Glomerular endothelial cell (primary cell): ENCODE results near the gene SLAMF1. TPM values are rescaled to one million over a fixed set of nuclear protein-coding genes. Genes with fewer than 3 reads are reported as not detected.
"Not testable (repeated sequence)": the region's sequence is repeated elsewhere in the genome, so short reads cannot be mapped to it uniquely, and the experiment has no call there.

Source experiments
- DNase-seq: peaks from one replicate; pipeline ENCODE4 v3.0.0-alpha.2; 2011; ENCODE audit warnings: low read depth, low spot score; ENCODE audit errors: extremely low read depth
- total RNA-seq: library from RNA; depleted of rRNA; stranded (reverse); fragments of >200 nt; gene quantifications from 2 replicates; pipeline ENCODE4 v1.2.3, GENCODE V29; 2015

Gene SLAMF1
- total RNA-seq, 1 donor from 2014 or later = not detected

GRCh38 chr1:160567858-160568682, 78.8 kb downstream of the SLAMF1 start:
- DNase-seq = no peak

GRCh38 chr1:160567341-160567740, 79.5 kb downstream of the SLAMF1 start:
- DNase-seq = no peak

DNA sequence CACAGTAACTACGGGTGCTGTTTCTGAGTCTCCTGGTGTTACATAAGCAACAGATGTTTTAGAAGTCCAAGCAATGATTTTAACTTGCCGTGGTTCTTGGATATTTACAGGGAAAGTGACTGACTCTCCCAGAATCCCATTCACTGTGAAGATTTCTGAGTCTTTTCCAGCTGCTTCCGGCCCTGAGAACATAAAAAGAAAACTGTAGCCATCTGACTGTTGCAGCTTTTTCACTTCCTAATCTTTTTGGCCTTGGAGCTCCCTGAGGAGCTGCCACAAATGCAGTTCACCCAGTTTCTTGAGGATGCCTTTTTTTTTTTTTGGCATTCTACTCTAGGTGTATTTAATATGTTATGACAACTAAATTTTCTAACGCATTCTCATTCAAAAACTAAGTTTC, 81.3 kb downstream of the SLAMF1 start:
- DNase-seq = no peak

DNA sequence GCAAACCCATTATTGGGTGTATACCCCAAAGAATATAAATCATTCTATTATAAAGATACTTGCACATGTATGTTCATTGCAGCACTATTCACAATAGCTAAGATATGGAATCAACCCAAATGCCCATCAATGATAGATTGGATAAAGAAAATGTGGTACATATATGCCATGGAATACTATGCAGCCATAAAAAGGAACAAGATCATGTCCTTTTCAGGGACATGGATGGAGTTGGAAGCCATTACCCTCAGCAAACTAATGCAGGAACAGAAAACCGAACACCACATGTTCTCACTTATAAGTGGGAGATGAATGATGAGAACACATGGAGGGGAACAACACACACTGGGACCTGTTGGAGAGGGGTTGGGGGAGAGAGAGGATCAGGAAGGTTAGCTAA, 83.6 kb downstream of the SLAMF1 start:
- DNase-seq = not testable (repeated sequence)

GRCh38 chr1:160562745-160563144, 84.1 kb downstream of the SLAMF1 start:
- not testable (repeated sequence) for DNase-seq

GRCh38 chr1:160560806-160561205, 86.0 kb downstream of the SLAMF1 start:
- DNase-seq = no peak

DNA sequence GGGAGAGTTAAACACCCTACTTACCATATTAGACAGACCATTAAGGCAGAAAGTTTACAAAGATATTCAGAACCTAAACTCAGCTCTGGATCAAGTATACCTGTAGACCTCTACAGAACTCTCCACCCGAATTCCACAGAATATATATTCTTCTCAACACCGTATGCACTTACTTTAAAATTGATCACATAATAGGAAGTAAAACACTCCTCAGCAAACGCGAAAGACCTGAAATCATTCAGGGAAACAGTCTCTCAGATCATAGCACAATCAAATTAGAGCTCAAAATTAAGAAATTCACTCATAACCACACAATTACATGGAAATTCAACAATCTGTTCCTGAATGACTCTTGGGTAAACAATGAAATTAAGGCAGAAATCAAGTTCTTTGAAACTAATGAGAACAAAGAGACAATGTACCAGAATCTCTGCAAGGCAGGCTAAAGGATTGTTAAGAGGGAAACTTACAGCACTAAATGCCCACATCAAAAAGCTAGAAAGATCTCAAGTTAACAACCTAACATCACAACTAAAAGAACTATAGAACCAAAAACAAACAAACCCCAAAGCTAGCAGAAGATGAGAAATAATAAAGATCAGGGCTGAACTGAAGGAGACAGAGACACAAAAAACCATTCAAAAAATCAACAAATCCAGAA, 86.7 kb downstream of the SLAMF1 start:
- DNase-seq = no peak

- not testable (repeated sequence) for DNase-seq
These were observed 87.4 kb downstream of the SLAMF1 start for GRCh38 chr1:160559437-160559836.

DNA sequence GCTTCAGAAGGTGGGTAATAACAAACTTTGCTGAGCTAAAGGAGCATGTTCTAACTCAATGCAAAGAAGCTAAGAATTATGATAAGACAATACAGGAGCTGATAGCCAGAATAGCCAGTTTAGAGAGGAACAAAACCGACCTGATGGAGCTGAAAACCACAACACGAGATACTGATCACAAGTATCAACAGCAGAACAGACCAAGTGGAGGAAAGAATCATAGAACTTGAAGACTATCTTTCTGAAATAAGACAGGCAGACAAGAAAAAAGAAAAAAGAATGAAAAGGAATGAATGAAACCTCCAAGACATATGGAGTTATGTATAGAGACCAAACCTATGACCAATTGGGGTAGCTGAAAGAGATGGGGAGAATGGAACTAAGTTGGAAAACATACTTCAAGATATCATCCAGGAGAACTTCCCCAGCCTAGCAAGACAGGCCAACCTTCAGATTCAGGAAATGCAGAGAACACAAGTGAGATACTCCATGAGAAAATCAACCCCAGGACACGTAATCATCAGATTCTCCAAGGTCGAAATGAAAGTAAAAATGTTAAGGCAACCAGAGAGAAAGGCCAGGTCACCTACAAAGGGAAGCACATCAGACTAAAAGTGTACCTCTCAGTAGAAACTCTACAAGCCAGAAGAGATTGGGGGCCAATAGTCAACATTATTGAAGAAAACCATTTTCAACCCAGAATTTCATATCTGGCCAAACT, 88.0 kb downstream of the SLAMF1 start:
- no peak for DNase-seq

Other genes with a start within 250 kb of the SLAMF1 start
- gene VANGL2, start 246.5 kb downstream of the SLAMF1 start, total RNA-seq = 0.41 and 1.1 TPM in 2 replicates
- not detected in 2 replicates for gene SLAMF6, start 123.8 kb downstream of the SLAMF1 start, total RNA-seq
- not detected in 2 replicates for gene CD84, start 67.5 kb downstream of the SLAMF1 start, total RNA-seq
- not detected in 2 replicates for gene CD48, start 64.8 kb upstream of the SLAMF1 start, total RNA-seq
- gene SLAMF7, start 92.2 kb upstream of the SLAMF1 start, total RNA-seq = not detected in 2 replicates
- gene LY9, start 149.1 kb upstream of the SLAMF1 start, total RNA-seq = not detected in 2 replicates
- gene CD244, start 215.8 kb upstream of the SLAMF1 start, total RNA-seq = not detected in 2 replicates
- not detected in 2 replicates for gene ITLN1, start 238.1 kb upstream of the SLAMF1 start, total RNA-seq